Left lobe of liver (tissue), 2 donors: ENCODE data around the gene P2RY4. TPM values are rescaled to one million over a fixed set of nuclear protein-coding genes. Genes with fewer than 3 reads are reported as not detected.
"Not testable (repeated sequence)": the region's sequence is repeated elsewhere in the genome, so short reads cannot be mapped to it uniquely, and the experiment has no call there.

Experiments
- ATAC-seq: fragments of 200-7000 bp; cut with Tn5 transposase; one replicate; pipeline ENCODE4 v1.9.1; 2020; ENCODE audit warnings: mild to moderate bottlenecking, moderate library complexity
- DNase-seq: peaks from one replicate; pipeline ENCODE4 v3.0.0-alpha.2; 2020; ENCODE audit warnings: low spot score
- total RNA-seq: library from RNA; stranded (reverse); gene quantifications from one replicate; pipeline ENCODE4 v1.2.1, GENCODE V29; 2021
- donor health status: DM: no; HTN: no; CAD: no; lungs with moderate emphysema.
- donor health status: DM: no; HTN: yes; CAD: no.

The P2RY4 gene
- total RNA-seq, 1 donor from 2014 or later, result 0.18 TPM

- DNase-seq (no peak), ATAC-seq (no peak)
These were observed 15.1 kb downstream of the P2RY4 start for GRCh38 chrX:70244881-70245280.

- not testable (repeated sequence) for DNase-seq, ATAC-seq
These were observed 16.4 kb downstream of the P2RY4 start for GRCh38 chrX:70243601-70244000.

GRCh38 chrX:70241501-70241900, 18.5 kb downstream of the P2RY4 start:
- DNase-seq, result no peak
- ATAC-seq, result no peak

- ATAC-seq (no peak), DNase-seq (no peak)
These were observed 19.3 kb downstream of the P2RY4 start for GRCh38 chrX:70240751-70241150.

- no peak for DNase-seq
- no peak for ATAC-seq
These were observed 25.6 kb downstream of the P2RY4 start, which contains the start of gene AWAT1 for GRCh38 chrX:70234355-70234754. Gene AWAT1 (plus strand): TSS chrX:70234655. CDS start chrX:70234696, 41 bp downstream.

- peak; percentile 69 for ATAC-seq
- DNase-seq, result no peak
These were observed 28.3 kb downstream of the P2RY4 start for GRCh38 chrX:70231666-70232065.

GRCh38 chrX:70226687-70227086, 33.3 kb downstream of the P2RY4 start:
- DNase-seq, result no peak
- no peak for ATAC-seq

GRCh38 chrX:70226048-70226447, 34.0 kb downstream of the P2RY4 start:
- ATAC-seq (no peak), DNase-seq (no peak)

- no peak for ATAC-seq
These were observed 39.9 kb downstream of the P2RY4 start for GRCh38 chrX:70219938-70220764.

GRCh38 chrX:70209570-70209969, 50.4 kb downstream of the P2RY4 start:
- not testable (repeated sequence) for ATAC-seq, DNase-seq

More at GRCh38 chrX:70219938-70220764, 39.9 kb downstream of the P2RY4 start:
- no peak for DNase-seq

- ATAC-seq, result no peak
These were observed 51.5 kb downstream of the P2RY4 start for GRCh38 chrX:70208479-70208878.

More at GRCh38 chrX:70208479-70208878, 51.5 kb downstream of the P2RY4 start:
- no peak for DNase-seq

Other genes starting within 250 kb of the P2RY4 start
- gene AWAT2, start 210.3 kb downstream of the P2RY4 start, total RNA-seq, result not detected
- not detected for gene OTUD6A, start 197.7 kb downstream of the P2RY4 start, total RNA-seq
- 10.2 TPM for gene IGBP1, start 126.8 kb downstream of the P2RY4 start, total RNA-seq
- gene DGAT2L6, start 82.7 kb downstream of the P2RY4 start, total RNA-seq, result not detected
- gene AWAT1, start 25.5 kb downstream of the P2RY4 start, total RNA-seq, result not detected
- gene ARR3, start 8.1 kb upstream of the P2RY4 start, total RNA-seq, result not detected
- not detected for gene RAB41, start 22.0 kb upstream of the P2RY4 start, total RNA-seq
- 10.7 TPM for gene PDZD11, start 29.7 kb upstream of the P2RY4 start, total RNA-seq
- gene KIF4A, start 29.9 kb upstream of the P2RY4 start, total RNA-seq, result 0.15 TPM
- gene GDPD2, start 163.1 kb upstream of the P2RY4 start, total RNA-seq, result not detected
- 1.6 TPM for gene DLG3, start 184.6 kb upstream of the P2RY4 start, total RNA-seq